Subcutaneous abdominal adipose tissue (tissue), 5 donors: ENCODE data around the gene OCEL1.

Source experiments
- H3K27ac ChIP-seq: one replicate; pipeline ENCODE4 v1.7.0; 2013; ENCODE audit warnings: low read depth, mild to moderate bottlenecking, inconsistent platforms, low read length, moderate library complexity
- H3K27me3 ChIP-seq, 5 donors: one replicate each; pipeline ENCODE4 v1.7.0; 2013; ENCODE audit warnings: low read length in 5 of 5, inconsistent platforms in 1 of 5; ENCODE audit not compliant: control insufficient read depth in 5 of 5, insufficient read depth in 4 of 5
- H3K36me3 ChIP-seq, 5 donors: one replicate each; pipeline ENCODE4 v1.7.0; 2013; ENCODE audit warnings: low read length in 5 of 5; ENCODE audit not compliant: control insufficient read depth in 5 of 5, insufficient read depth in 5 of 5
- H3K4me1 ChIP-seq, 5 donors: one replicate each; pipeline ENCODE4 v1.7.0; 2013; ENCODE audit warnings: low read length in 5 of 5, mild to moderate bottlenecking in 3 of 5, moderate library complexity in 1 of 5; ENCODE audit not compliant: control insufficient read depth in 5 of 5, insufficient read depth in 5 of 5
- H3K4me3 ChIP-seq, 5 donors: one replicate each; pipeline ENCODE4 v1.7.0; 2013; ENCODE audit warnings: low read length in 5 of 5, low read depth in 1 of 5
- H3K9ac ChIP-seq, 5 donors: one replicate each; pipeline ENCODE4 v1.7.0; 2013; ENCODE audit warnings: low read length in 5 of 5, mild to moderate bottlenecking in 4 of 5, moderate library complexity in 3 of 5
- H3K9me3 ChIP-seq, 5 donors: one replicate each; pipeline ENCODE4 v1.7.0; 2013; ENCODE audit warnings: low read length in 5 of 5; ENCODE audit not compliant: control insufficient read depth in 5 of 5
- donor health status: healthy.
- donor health status: healthy.
- donor health status: healthy.
- donor health status: healthy.
- donor health status: healthy.

Gene OCEL1

DNA sequence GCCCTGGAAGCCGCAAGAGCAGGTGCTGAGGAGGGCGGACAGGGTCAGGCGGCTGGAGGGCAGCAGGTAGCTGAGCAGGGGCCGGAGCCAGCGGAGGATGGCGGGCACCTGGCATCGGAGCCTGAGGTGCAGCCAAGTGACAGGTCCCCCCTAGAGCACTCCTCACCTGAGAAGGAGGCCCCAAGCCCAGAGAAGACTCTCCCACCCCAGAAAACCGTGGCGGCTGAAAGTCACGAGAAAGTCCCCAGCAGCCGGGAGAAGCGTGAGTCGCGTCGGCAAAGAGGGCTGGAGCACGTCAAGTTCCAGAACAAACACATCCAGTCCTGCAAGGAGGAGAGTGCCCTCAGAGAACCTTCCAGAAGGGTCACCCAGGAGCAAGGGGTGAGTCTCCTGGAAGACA, 31.4 kb upstream of the OCEL1 start:
- Histone ChIP-seq H3K9ac (no peak overlapping the region), H3K9me3 (no peaks in the 10 kb centered on the region), H3K4me3 (no peak overlapping the region), H3K36me3 (peaks cover 0 to 82% (median 74%) of the 10 kb centered on the region in 5 donors), H3K27ac (no peak overlapping the region), H3K4me1 (no peaks in the 10 kb centered on the region), H3K27me3 (no peaks in the 10 kb centered on the region)

DNA sequence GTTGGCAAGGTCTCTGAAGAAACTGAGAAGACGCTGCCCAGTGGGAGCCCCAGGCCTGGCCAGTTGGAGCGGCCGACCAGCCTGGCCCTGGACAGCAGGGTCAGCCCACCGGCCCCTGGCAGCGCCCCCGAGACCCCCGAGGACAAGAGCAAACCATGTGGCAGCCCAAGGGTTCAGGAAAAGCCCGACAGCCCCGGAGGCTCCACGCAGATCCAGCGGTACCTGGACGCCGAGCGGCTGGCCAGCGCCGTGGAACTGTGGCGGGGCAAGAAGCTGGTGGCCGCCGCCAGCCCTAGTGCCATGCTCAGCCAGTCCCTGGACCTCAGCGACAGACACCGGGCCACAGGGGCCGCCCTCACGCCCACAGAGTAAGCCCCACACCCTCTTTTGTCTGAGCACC, 30.9 kb upstream of the OCEL1 start:
- Histone ChIP-seq H3K9me3 (no peaks in the 10 kb centered on the region), H3K9ac (no peak overlapping the region), H3K36me3 (peaks cover 0 to 83% (median 73%) of the 10 kb centered on the region in 5 donors), H3K27ac (no peak overlapping the region), H3K4me3 (no peak overlapping the region), H3K4me1 (no peaks in the 10 kb centered on the region), H3K27me3 (no peaks in the 10 kb centered on the region)

DNA sequence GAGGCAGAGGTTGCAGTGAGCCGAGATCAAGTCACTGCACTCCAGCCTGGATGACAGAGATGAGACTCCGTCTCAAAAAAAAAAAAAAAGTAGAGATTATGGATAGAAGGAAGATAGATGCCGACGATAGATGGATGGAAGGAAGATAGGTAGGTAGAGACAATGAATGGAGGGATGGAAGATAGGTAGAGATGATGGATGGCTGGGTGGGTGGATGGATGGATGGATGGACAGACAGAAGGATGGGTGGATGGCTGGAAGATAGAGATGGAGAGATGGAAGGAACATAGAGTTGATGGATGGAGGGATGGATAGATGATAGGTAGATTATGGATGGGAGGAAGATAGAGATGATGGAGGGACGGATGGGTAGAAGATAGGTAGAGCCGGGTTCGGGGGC, 29.4 kb upstream of the OCEL1 start:
- no peaks in the 10 kb centered on the region for H3K27me3 ChIP-seq
- H3K4me1 ChIP-seq, result no peaks in the 10 kb centered on the region
- H3K36me3 ChIP-seq, result peaks cover 0 to 83% (median 74%) of the 10 kb centered on the region in 5 donors
- no peaks in the 10 kb centered on the region for H3K9me3 ChIP-seq
- no peak overlapping the region for H3K9ac ChIP-seq
- no peak overlapping the region for H3K4me3 ChIP-seq
- H3K27ac ChIP-seq, result no peak overlapping the region

DNA sequence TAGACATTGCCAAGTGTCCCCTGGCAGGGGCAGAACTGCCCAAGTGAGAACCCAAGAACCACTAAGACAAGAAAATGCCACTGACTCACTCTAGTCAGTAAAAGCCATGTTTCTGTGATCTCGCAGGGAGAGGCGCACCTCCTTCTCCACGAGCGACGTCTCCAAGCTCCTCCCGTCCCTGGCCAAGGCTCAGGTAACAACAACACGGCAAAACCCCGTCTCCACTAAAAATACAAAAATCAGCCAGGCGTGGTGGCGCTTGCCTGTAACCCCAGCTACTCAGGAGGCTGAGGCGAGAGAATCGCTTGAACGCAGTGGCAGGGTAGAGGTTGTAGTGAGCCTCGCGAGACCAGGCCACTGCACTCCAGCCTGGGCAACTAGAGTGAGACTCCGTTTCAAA, 28.4 kb upstream of the OCEL1 start:
- peaks cover 0 to 86% (median 77%) of the 10 kb centered on the region in 5 donors for H3K36me3 ChIP-seq
- no peak overlapping the region for H3K27ac ChIP-seq
- H3K9me3 ChIP-seq, result no peaks in the 10 kb centered on the region
- H3K4me3 ChIP-seq, result no peak overlapping the region
- no peaks in the 10 kb centered on the region for H3K4me1 ChIP-seq
- no peaks in the 10 kb centered on the region for H3K27me3 ChIP-seq
- H3K9ac ChIP-seq, result no peak overlapping the region

DNA sequence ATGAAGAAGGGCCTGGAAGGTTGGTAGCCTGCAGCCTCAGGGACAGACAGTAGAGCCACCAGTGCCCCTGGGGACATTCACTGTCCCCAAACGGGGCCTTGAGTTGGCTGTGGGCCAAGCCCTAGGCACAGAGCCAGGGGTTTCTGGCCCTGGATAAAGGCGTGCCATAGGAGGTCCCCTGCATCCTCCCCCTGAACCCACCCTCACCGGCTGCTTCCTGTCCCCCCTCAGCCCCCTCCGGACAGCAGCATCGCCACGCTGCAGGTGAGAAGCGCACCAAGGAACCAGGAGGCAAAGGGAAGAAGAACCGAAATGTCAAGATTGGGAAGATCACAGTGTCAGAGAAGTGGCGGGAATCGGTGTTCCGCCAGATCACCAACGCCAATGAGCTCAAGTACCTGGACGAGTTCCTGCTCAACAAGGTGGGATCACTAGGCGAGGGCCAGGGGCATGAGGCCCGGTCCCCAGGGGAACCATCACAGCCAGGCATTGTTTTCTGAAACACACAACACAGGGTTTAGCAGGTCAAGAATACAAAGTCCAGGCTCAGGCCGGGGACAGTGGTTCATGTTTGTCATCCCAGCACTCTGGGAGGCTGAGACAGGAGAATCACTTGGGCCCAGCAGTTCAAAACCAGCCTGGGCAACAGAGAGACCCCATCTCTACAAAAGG, 25.5 kb upstream of the OCEL1 start:
- no peak overlapping the region for H3K9ac ChIP-seq
- peaks cover 0 to 85% (median 68%) of the 10 kb centered on the region in 5 donors for H3K36me3 ChIP-seq
- H3K27ac ChIP-seq, result no peak overlapping the region

DNA sequence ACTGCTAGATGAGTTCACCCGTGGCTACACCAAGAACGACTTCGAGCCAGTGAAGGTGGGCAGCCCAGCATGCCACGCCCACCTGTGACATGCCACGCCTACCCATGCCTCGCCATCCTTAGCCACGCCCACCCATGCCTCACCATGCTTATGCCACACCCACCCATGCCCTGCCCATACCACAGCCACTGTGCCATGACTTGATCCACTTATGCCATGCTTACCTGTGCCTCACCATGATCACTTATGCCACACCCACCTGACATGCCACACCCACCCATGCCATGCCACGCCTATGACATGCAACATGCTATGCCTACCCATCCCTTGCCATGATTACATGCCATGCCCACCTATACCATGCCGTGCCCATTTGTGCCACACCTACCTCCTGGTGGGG, 23.8 kb upstream of the OCEL1 start:
- H3K4me1 ChIP-seq, result no peaks in the 10 kb centered on the region
- H3K27ac ChIP-seq, result no peak overlapping the region
- H3K9me3 ChIP-seq, result no peaks in the 10 kb centered on the region
- no peak overlapping the region for H3K9ac ChIP-seq
- H3K27me3 ChIP-seq, result no peaks in the 10 kb centered on the region
- peaks cover 0 to 90% (median 76%) of the 10 kb centered on the region in 5 donors for H3K36me3 ChIP-seq
- no peak overlapping the region for H3K4me3 ChIP-seq

More for the DNA sequence above, 25.5 kb upstream of the OCEL1 start:
- H3K4me3 ChIP-seq, result no peak overlapping the region
- no peaks in the 10 kb centered on the region for H3K9me3 ChIP-seq
- no peaks in the 10 kb centered on the region for H3K27me3 ChIP-seq
- no peaks in the 10 kb centered on the region for H3K4me1 ChIP-seq

DNA sequence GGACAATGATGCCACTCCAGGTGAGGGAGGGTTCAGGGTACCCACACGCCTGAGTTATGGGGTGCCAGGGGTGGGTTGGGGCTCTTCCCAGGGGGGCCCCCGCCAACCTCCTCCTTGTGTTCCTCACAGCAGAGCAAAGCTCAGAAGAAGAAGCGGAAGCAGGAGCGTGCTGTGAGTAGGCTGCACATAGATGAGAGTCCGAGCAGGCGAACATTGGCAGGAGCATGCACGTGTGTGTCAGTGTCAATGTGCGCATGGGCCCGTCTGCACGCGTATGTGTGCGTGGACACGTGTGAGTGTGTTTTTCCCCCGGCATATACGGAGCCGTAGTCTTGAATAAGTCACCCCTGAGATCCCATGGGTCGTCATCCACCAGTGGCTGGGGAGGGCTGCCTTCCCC, 23.3 kb upstream of the OCEL1 start:
- Histone ChIP-seq H3K36me3 (peaks cover 0 to 85% (median 71%) of the 10 kb centered on the region in 5 donors), H3K4me1 (no peaks in the 10 kb centered on the region), H3K9me3 (no peaks in the 10 kb centered on the region), H3K27me3 (no peaks in the 10 kb centered on the region), H3K27ac (no peak overlapping the region), H3K4me3 (no peak overlapping the region), H3K9ac (no peak overlapping the region)

DNA sequence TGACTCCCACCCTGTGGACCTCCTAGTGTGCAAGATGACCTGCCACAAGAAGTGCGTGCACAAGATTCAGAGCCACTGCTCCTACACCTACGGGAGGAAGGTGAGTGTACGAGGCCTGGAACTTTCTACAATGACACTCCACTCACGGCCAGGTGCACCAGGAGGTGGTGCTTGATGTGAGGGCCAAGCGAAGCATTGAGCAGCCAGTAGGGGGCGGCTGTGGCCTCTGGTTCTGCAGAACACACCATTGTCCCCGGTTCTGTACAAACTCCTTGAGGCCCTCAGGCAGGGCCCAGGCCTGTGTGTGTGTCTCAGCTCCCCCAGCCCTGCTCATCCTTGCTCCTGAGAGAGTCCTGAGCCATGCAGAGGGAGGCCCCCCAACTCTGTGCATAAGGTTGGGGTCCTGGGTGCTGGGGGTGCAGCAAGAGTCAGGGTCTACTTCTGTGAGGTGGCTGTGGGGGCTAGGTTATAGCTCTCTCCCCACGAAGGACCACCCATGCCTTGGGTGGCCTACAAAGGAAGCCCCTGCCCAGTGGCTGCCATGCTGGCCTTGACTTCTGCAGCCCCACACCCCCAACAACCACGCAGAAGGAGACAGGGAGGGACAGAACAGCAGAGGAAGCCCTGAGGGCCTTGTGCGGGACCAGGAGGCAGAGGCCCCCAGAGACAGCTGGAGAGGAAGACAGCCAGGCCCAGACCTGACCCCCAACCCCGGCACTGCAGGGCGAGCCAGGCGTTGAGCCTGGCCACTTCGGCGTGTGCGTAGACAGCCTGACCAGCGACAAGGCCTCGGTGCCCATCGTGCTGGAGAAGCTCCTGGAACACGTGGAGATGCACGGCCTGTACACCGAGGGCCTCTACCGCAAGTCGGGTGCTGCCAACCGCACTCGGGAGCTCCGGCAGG, 20.5 kb upstream of the OCEL1 start:
- Histone ChIP-seq H3K27me3 (no peaks in the 10 kb centered on the region), H3K9me3 (no peaks in the 10 kb centered on the region), H3K27ac (no peak overlapping the region), H3K9ac (no peak overlapping the region), H3K36me3 (peaks cover 0 to 84% (median 69%) of the 10 kb centered on the region in 5 donors), H3K4me3 (no peak overlapping the region), H3K4me1 (peaks cover 0 to 4% (median 0%) of the 10 kb centered on the region in 5 donors)

DNA sequence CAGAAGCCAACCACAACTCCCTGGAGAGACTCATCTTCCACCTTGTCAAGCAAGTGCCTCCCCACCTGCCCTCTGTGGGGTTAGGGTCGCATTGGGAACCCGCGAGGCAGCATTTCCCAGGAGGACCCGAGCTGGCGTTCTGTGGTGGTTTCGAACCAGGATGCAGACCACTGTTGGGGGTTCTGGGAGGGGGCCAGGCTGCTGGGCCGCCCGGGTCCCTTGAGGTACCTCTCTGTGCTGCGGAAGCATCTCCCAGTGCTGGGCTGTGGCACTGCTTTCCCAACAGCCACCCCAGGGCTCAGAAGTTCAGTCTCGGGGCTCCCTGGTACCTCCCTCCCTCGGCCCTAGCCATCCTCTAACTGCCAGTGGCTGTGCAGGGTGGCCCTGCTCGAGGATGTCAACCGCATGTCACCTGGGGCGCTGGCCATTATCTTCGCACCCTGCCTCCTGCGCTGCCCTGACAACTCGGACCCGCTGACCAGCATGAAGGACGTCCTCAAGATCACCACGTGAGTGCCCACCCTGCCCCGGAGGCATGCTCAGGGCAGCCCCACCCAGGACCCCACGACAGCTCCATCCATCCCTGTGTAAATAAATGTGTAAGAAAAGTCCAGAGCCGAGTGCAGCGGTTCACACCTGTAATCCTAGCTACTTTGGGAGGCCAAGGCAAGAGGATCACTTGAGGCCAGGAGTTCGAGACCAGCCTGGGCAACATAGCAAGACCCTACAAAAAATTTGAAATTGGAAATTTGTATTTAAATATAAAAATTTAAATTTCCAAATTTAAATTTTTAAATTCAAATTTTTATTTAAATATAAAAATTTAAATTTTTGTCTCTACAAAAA, 19.1 kb upstream of the OCEL1 start:
- H3K27ac ChIP-seq, result no peak overlapping the region
- no peak overlapping the region for H3K4me3 ChIP-seq
- H3K27me3 ChIP-seq, result no peaks in the 10 kb centered on the region
- no peaks in the 10 kb centered on the region for H3K9me3 ChIP-seq
- no peak overlapping the region for H3K9ac ChIP-seq
- peaks cover 0 to 82% (median 63%) of the 10 kb centered on the region in 5 donors for H3K36me3 ChIP-seq
- peaks cover 0 to 6% (median 0%) of the 10 kb centered on the region in 5 donors for H3K4me1 ChIP-seq
